ENCODE results near the gene TRAF7. TPM values are rescaled to one million over a fixed set of nuclear protein-coding genes. Genes with fewer than 3 reads are reported as not detected.

TRAF7 gene
- total RNA-seq, 1 donor from 2014 or later, result 39.6 TPM

GRCh38 chr16:2211923-2212347, 56.4 kb downstream of the TRAF7 start:
- H3K27me3 ChIP-seq, result no peaks in the 10 kb centered on the region
- no peaks in the 10 kb centered on the region for H3K9me3 ChIP-seq
- TF ChIP-seq CTCF (IDR thresholded peaks at IDR 0.05), result no peak
- H3K36me3 ChIP-seq, result peaks cover 18 to 35% of the 10 kb centered on the region in 2 donors
- DNase-seq (ENCODE audit: low spot score in 2 of 2), result no peak
- no peak overlapping the region for H3K4me3 ChIP-seq
- peaks cover 12 to 22% of the 10 kb centered on the region in 2 donors for H3K4me1 ChIP-seq
- intact Hi-C loops (cut with DNase I), result loop anchor here (5.0 kb wide), 2 partner anchors 40 to 810 kb away; partner anchors contain the start of genes ECI1, HCFC1R1, THOC6 and TNFRSF12A
- H3K27ac ChIP-seq, result no peak overlapping the region

- intact Hi-C loops (cut with DNase I), result loop anchor here (5.0 kb wide), 2 partner anchors 40 to 810 kb away; partner anchors contain the start of genes ECI1, HCFC1R1, THOC6 and TNFRSF12A
- Histone ChIP-seq H3K27me3 (no peaks in the 10 kb centered on the region), H3K9me3 (no peaks in the 10 kb centered on the region), H3K4me1 (peaks cover 12 to 22% of the 10 kb centered on the region in 2 donors), H3K27ac (no peak overlapping the region), H3K36me3 (peaks cover 13 to 27% of the 10 kb centered on the region in 2 donors), H3K4me3 (peak overlapping the region in 1 of 2 donors; percentile 99)
- no peak for TF ChIP-seq CTCF (IDR thresholded peaks at IDR 0.05)
- no peak for DNase-seq (ENCODE audit: low spot score in 2 of 2)
Measured at GRCh38 chr16:2212362-2213324, 57.1 kb downstream of the TRAF7 start.

GRCh38 chr16:2213817-2214718, 58.5 kb downstream of the TRAF7 start:
- intact Hi-C loops (cut with DNase I), result loop anchor here (5.0 kb wide), 2 partner anchors 38 to 808 kb away; partner anchors contain the start of genes ECI1, HCFC1R1, THOC6 and TNFRSF12A
- Histone ChIP-seq H3K27me3 (no peaks in the 10 kb centered on the region), H3K36me3 (peaks cover 0 to 13% of the 10 kb centered on the region in 2 donors), H3K9me3 (no peaks in the 10 kb centered on the region), H3K27ac (peak overlapping the region; percentile 51 to 73), H3K4me1 (peaks cover 12 to 22% of the 10 kb centered on the region in 2 donors), H3K4me3 (peak overlapping the region; percentile 93 to 99)
- no peak for TF ChIP-seq CTCF (IDR thresholded peaks at IDR 0.05)
- DNase-seq (ENCODE audit: low spot score in 2 of 2), result no peak

GRCh38 chr16:2214719-2214968, 59.1 kb downstream of the TRAF7 start, which contains the start of gene PGP:
Gene PGP (minus strand): TSS chr16:2214840. CDS start chr16:2214777, 63 bp downstream.
- intact Hi-C loops (cut with DNase I), result loop anchor here (5.0 kb wide), 2 partner anchors 38 to 808 kb away; partner anchors contain the start of genes ECI1, HCFC1R1, THOC6 and TNFRSF12A
- Histone ChIP-seq H3K36me3 (peaks cover 0 to 7% of the 10 kb centered on the region in 2 donors), H3K4me3 (peak within 1 kb of the TSS; percentile 93 to 99), H3K27me3 (no peaks in the 10 kb centered on the region), H3K27ac (peak within 1 kb of the TSS; percentile 73 to 75), H3K9me3 (no peaks in the 10 kb centered on the region), H3K4me1 (peaks cover 12 to 22% of the 10 kb centered on the region in 2 donors)
- no peak for TF ChIP-seq CTCF (IDR thresholded peaks at IDR 0.05)
- no peak for DNase-seq (ENCODE audit: low spot score in 2 of 2)

GRCh38 chr16:2216330-2216729, 60.7 kb downstream of the TRAF7 start:
- peaks cover 0 to 5% of the 10 kb centered on the region in 2 donors for H3K36me3 ChIP-seq
- TF ChIP-seq CTCF (IDR thresholded peaks at IDR 0.05), result no peak
- H3K4me3 ChIP-seq, result no peak overlapping the region
- intact Hi-C loops (cut with DNase I), result no loop called here
- H3K4me1 ChIP-seq, result peaks cover 12 to 22% of the 10 kb centered on the region in 2 donors
- H3K9me3 ChIP-seq, result no peaks in the 10 kb centered on the region
- no peaks in the 10 kb centered on the region for H3K27me3 ChIP-seq
- no peak for DNase-seq (ENCODE audit: low spot score in 2 of 2)
- no peak overlapping the region for H3K27ac ChIP-seq

All from ascending aorta (tissue), 2 donors.